ENCODE results near the gene ZBTB20.

ZBTB20 gene

GRCh38 chr3:114879059-114880031, 267.7 kb downstream of the ZBTB20 start:
- peak; percentile 13 for DNase-seq (ENCODE audit: low spot score)
- TF ChIP-seq CTCF (IDR thresholded peaks at IDR 0.05; ENCODE audit: extremely low read depth, missing control alignments) = no peak

GRCh38 chr3:114878114-114878839, 268.8 kb downstream of the ZBTB20 start:
- no peak for DNase-seq (ENCODE audit: low spot score)
- TF ChIP-seq CTCF (IDR thresholded peaks at IDR 0.05; ENCODE audit: extremely low read depth, missing control alignments) = no peak

- no peak for TF ChIP-seq CTCF (IDR thresholded peaks at IDR 0.05; ENCODE audit: extremely low read depth, missing control alignments)
- no peak for DNase-seq (ENCODE audit: low spot score)
These were observed 269.5 kb downstream of the ZBTB20 start for GRCh38 chr3:114877378-114878113.

GRCh38 chr3:114874522-114874971, 272.5 kb downstream of the ZBTB20 start:
- no peak for TF ChIP-seq CTCF (IDR thresholded peaks at IDR 0.05; ENCODE audit: extremely low read depth, missing control alignments)
- no peak for DNase-seq (ENCODE audit: low spot score)

GRCh38 chr3:114873591-114873990, 273.5 kb downstream of the ZBTB20 start:
- no peak for TF ChIP-seq CTCF (IDR thresholded peaks at IDR 0.05; ENCODE audit: extremely low read depth, missing control alignments)
- DNase-seq (ENCODE audit: low spot score) = no peak

GRCh38 chr3:114872588-114872987, 274.5 kb downstream of the ZBTB20 start:
- TF ChIP-seq CTCF (IDR thresholded peaks at IDR 0.05; ENCODE audit: extremely low read depth, missing control alignments) = no peak
- DNase-seq (ENCODE audit: low spot score) = no peak

All from GM20000 (cell line).